GM12878 (cell line): ENCODE results near the gene C16orf87. TPM values are rescaled to one million over a fixed set of nuclear protein-coding genes. Genes with fewer than 3 reads are reported as not detected.

Source experiments
- BACH1 ChIP-seq: fragments of 450-650 bp; IDR thresholded peaks from 2 replicates; pipeline ENCODE4 v1.6.1; 2017; ENCODE audit warnings: mild to moderate bottlenecking, borderline replicate concordance
- CBX3 ChIP-seq: fragments of 200-600 bp; sonication (generic); IDR thresholded peaks from 2 replicates; pipeline ENCODE4 v1.6.1; 2016; ENCODE audit warnings: low read depth, borderline replicate concordance
- EED ChIP-seq: sonication (generic); IDR thresholded peaks from 2 replicates; pipeline ENCODE4 v1.6.1; 2016; ENCODE audit warnings: antibody characterized with exemption, low read depth
- EP300 ChIP-seq, 2 experiments: fragments of 150-350 bp in 1 of 2; IDR thresholded peaks; 2 replicates each; pipeline ENCODE4 v1.6.1; 2011 to 2012; ENCODE audit warnings: low read depth in 2 of 2, low read length in 2 of 2, borderline replicate concordance in 1 of 2, improper control_type of control experiment in 1 of 2, inconsistent platforms in 1 of 2; ENCODE audit not compliant: control insufficient read depth in 1 of 2
- FOS ChIP-seq: IDR thresholded peaks from 3 replicates; pipeline ENCODE4 v1.6.1; 2011; ENCODE audit warnings: borderline replicate concordance; ENCODE audit not compliant: insufficient read length; ENCODE audit errors: extremely low read depth
- GATAD2B ChIP-seq: fragments of 450-650 bp; conservative IDR thresholded peaks from 2 replicates; pipeline ENCODE4 v1.6.1; 2017; ENCODE audit warnings: low read depth, mild to moderate bottlenecking, moderate library complexity
- HCFC1 ChIP-seq: fragments of 150-350 bp; IDR thresholded peaks from 2 replicates; pipeline ENCODE4 v1.6.1; 2014; ENCODE audit warnings: low read length
- MEF2A ChIP-seq: IDR thresholded peaks from 2 replicates; pipeline ENCODE4 v1.6.1; 2011; ENCODE audit warnings: low read depth, mild to moderate bottlenecking, low read length, moderate library complexity; ENCODE audit not compliant: insufficient read depth
- MTA3 ChIP-seq: IDR thresholded peaks from 2 replicates; pipeline ENCODE4 v1.6.1; 2012; ENCODE audit warnings: low read length, inconsistent platforms, borderline replicate concordance
- MXI1 ChIP-seq: fragments of 150-350 bp; IDR thresholded peaks from 2 replicates; pipeline ENCODE4 v1.6.1; 2011; ENCODE audit warnings: low read depth, mild to moderate bottlenecking, inconsistent platforms, low read length, improper control_type of control experiment
- NFXL1 ChIP-seq: fragments of 450-650 bp; IDR thresholded peaks from 2 replicates; pipeline ENCODE4 v1.6.1; 2017; ENCODE audit warnings: antibody characterized with exemption, mild to moderate bottlenecking, borderline replicate concordance
- NR2C1 ChIP-seq: fragments of 450-650 bp; IDR thresholded peaks from 2 replicates; pipeline ENCODE4 v1.6.1; 2017; ENCODE audit warnings: antibody characterized with exemption, mild to moderate bottlenecking, moderate library complexity
- NR2F1 ChIP-seq: fragments of 450-650 bp; conservative IDR thresholded peaks from 2 replicates; pipeline ENCODE4 v1.6.1; 2017; ENCODE audit warnings: mild to moderate bottlenecking
- POLR2AphosphoS5 ChIP-seq: IDR thresholded peaks from 2 replicates; pipeline ENCODE4 v1.6.1; 2011; ENCODE audit warnings: mild to moderate bottlenecking, low read length, inconsistent platforms
- RFX5 ChIP-seq: IDR thresholded peaks from 2 replicates; pipeline ENCODE4 v1.6.1; 2011; ENCODE audit warnings: low read depth, low read length, improper control_type of control experiment
- SIN3A ChIP-seq: IDR thresholded peaks from 2 replicates; pipeline ENCODE4 v1.6.1; 2012; ENCODE audit warnings: low read depth, low read length, improper control_type of control experiment
- SP1 ChIP-seq: IDR thresholded peaks from one replicate; pipeline ENCODE4 v1.6.1; 2011; ENCODE audit warnings: low read depth, low read length
- SREBF2 ChIP-seq: IDR thresholded peaks from 2 replicates; pipeline ENCODE4 v1.6.1; 2012; ENCODE audit warnings: mild to moderate bottlenecking, low read length
- STAT1 ChIP-seq: fragments of 450-650 bp; conservative IDR thresholded peaks from 2 replicates; pipeline ENCODE4 v1.6.1; 2014; ENCODE audit warnings: antibody characterized with exemption, mild to moderate bottlenecking
- ZBED1 ChIP-seq: IDR thresholded peaks from 2 replicates; pipeline ENCODE4 v1.6.1; 2016; ENCODE audit warnings: borderline replicate concordance
- ZBTB33 ChIP-seq: fragments of 450-650 bp; IDR thresholded peaks from 2 replicates; pipeline ENCODE4 v1.6.1; 2017; ENCODE audit warnings: mild to moderate bottlenecking
- ZNF207 ChIP-seq: fragments of 450-650 bp; IDR thresholded peaks from 2 replicates; pipeline ENCODE4 v1.6.1; 2014; ENCODE audit warnings: antibody characterized with exemption, mild to moderate bottlenecking, borderline replicate concordance
- ZNF687 ChIP-seq: fragments of 450-650 bp; IDR thresholded peaks from 2 replicates; pipeline ENCODE4 v1.6.1; 2017; ENCODE audit warnings: mild to moderate bottlenecking, moderate library complexity
- polyA plus RNA-seq, 11 experiments: library from polyadenylated mRNA; depleted of rRNA in 4 of 11; unstranded in 6 of 11; stranded (reverse) in 5 of 11; fragments of >200 nt; fragmentation: Nextera tagmentation in 4 of 11; fragmentation: Illumina TruSeq in 1 of 11; extraction: Ambion mirVana in 4 of 11; extraction: Trizol in 1 of 11; gene quantifications; 1 replicate in 1 of 11; 2 replicates in 10 of 11; pipeline versions ENCODE4 v1.2.1 to v1.2.3, GENCODE V29; 2011 to 2016; ENCODE audit warnings: inconsistent platforms in 2 of 11, missing spikeins in 2 of 11, low read depth in 1 of 11
- total RNA-seq, 4 experiments: library from RNA; depleted of rRNA in 3 of 4; stranded (reverse); fragments of >200 nt in 3 of 4; fragmentation: Illumina TruSeq in 1 of 4; extraction: Trizol in 1 of 4; gene quantifications; 2 replicates each; pipeline versions ENCODE4 v1.2.1 to v1.2.3, GENCODE V29; 2013 to 2021

C16orf87 gene
- total and polyA plus RNA-seq, 10 of the 15 experiments (the other 5 are each of a cell fraction or from before 2014, with no cell fraction given) = 18.4 to 72.6 (median 31.0) TPM

GRCh38 chr16:46830902-46831647 lies at the start of gene C16orf87 (continued):
- TF ChIP-seq STAT1 (0 out of 2 replicates have a peak, but pooled peaks have one; percentile 76), MTA3 (no peak), SREBF2 (no peak), NR2C1 (no peak), CBX3 (no peak), BACH1 (peak; percentile 100), RFX5 (no peak), EED (no peak), EP300 (IDR thresholded peaks at IDR 0.05; ENCODE audit: borderline replicate concordance in 1 of 2, control insufficient read depth in 1 of 2, low read depth in 2 of 2, low read length in 2 of 2) (0 out of 4 replicates have a peak, but pooled peaks of 1 of the 2 experiments have one; percentile 16), MEF2A (no peak), NR2F1 (peak; percentile 53), MXI1 (peak; percentile 71), GATAD2B (peak; percentile 73), ZBED1 (peak; percentile 99), ZNF687 (peak; percentile 80), NFXL1 (no peak), FOS (no peak), SP1 (peak; percentile 82), ZNF207 (no peak), POLR2AphosphoS5 (peak; percentile 78), HCFC1 (no peak), ZBTB33 (no peak), SIN3A (no peak)
